ENCODE measurements around the gene DYRK1B. TPM values are rescaled to one million over a fixed set of nuclear protein-coding genes. Genes with fewer than 3 reads are reported as not detected.

Gene DYRK1B
- total and polyA plus RNA-seq, 2 donors (not counting 1 experiment from before 2014, with no cell fraction given) = 26.1 to 36.6 TPM

DNA sequence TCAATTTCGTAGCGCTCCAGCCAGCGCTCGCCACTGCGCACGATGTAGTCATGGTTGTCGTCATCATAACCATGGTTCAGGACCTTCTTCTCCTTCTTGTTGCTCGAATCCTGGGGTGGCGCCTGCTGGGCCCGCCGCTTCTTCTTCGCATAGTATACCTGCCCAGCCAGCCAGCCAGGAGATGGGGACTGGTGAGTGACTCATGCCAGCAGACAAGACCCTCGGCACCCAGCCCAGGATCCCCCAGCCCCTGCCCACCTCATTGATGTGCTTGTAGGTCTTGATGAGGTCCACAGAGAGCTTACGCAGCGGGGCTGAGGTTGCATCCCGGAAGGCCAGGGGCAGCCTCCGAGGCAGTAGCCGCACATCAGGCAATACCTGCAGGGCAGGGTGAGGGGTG, 3.6 kb downstream of the DYRK1B start:
- peaks cover 36% of the 10 kb centered on the region for H3K79me2 ChIP-seq (ENCODE audit: control insufficient read depth, insufficient read depth, low read length)
- no peak overlapping the region for H2AFZ ChIP-seq (ENCODE audit: insufficient read depth, low read depth, low read length, poor library complexity, severe bottlenecking)
- Mint-ChIP-seq H3K27me3 (no peaks in the 10 kb centered on the region), H3K4me3 (no peak overlapping the region), H3K4me1 (peaks cover 37% of the 10 kb centered on the region), H3K27ac (no peak overlapping the region), H3K9me3 (ENCODE audit: insufficient read depth) (no peaks in the 10 kb centered on the region)
- H3K4me1 ChIP-seq (ENCODE audit: control insufficient read depth in 2 of 2, insufficient read depth in 2 of 2, low read length in 2 of 2) = peaks cover 16 to 37% of the 10 kb centered on the region in 2 donors
- WGBS (ENCODE audit: insufficient coverage) = 98% methylated on average over 13 of the region's 18 CpGs
- ATAC-seq (ENCODE audit: low read depth) (no peak), DNase-seq (no peak)
- POLR2A ChIA-PET = no interaction called here
- H3K27me3 ChIP-seq (replicated peaks in 1 of 4; ENCODE audit: control extremely low read depth in 1 of 4, control insufficient read depth in 3 of 4, insufficient read depth in 4 of 4, low read length in 3 of 4) = no peaks in the 10 kb centered on the region
- no peaks in the 10 kb centered on the region for H3K9me3 ChIP-seq (ENCODE audit: control extremely low read depth in 1 of 3, control insufficient read depth in 2 of 3, insufficient read depth in 1 of 3, low read length in 2 of 3)
- intact Hi-C loops (cut with micrococcal nuclease) = loop anchor here (5.0 to 10.0 kb wide), 2 partner anchors 386 to 747 kb away; partner anchors contain the start of genes SHKBP1 and SUPT5H
- H3K9ac ChIP-seq (ENCODE audit: low read length) = no peak overlapping the region
- peaks cover 32% of the 10 kb centered on the region for H4K20me1 ChIP-seq (ENCODE audit: control insufficient read depth, insufficient read depth, low read length, poor library complexity, severe bottlenecking)
- H3K36me3 ChIP-seq (replicated peaks in 1 of 2; ENCODE audit: control extremely low read depth in 1 of 2, control insufficient read depth in 1 of 2, extremely low read depth in 1 of 2, insufficient read depth in 2 of 2, low read length in 1 of 2) = peaks cover 0 to 66% of the 10 kb centered on the region in 2 experiments
- TF ChIP-seq, protein P1, sequence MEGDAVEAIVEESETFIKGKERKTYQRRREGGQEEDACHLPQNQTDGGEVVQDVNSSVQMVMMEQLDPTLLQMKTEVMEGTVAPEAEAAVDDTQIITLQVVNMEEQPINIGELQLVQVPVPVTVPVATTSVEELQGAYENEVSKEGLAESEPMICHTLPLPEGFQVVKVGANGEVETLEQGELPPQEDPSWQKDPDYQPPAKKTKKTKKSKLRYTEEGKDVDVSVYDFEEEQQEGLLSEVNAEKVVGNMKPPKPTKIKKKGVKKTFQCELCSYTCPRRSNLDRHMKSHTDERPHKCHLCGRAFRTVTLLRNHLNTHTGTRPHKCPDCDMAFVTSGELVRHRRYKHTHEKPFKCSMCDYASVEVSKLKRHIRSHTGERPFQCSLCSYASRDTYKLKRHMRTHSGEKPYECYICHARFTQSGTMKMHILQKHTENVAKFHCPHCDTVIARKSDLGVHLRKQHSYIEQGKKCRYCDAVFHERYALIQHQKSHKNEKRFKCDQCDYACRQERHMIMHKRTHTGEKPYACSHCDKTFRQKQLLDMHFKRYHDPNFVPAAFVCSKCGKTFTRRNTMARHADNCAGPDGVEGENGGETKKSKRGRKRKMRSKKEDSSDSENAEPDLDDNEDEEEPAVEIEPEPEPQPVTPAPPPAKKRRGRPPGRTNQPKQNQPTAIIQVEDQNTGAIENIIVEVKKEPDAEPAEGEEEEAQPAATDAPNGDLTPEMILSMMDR (IDR thresholded peaks at IDR 0.05) = no peak
- TF ChIP-seq EZH2 (IDR thresholded peaks at IDR 0.05; ENCODE audit: borderline replicate concordance, insufficient read depth, low read depth, low read length, poor library complexity, severe bottlenecking) = no peak
- no peak overlapping the region for H3K27ac ChIP-seq (ENCODE audit: low read length in 2 of 2)
- H3K4me2 ChIP-seq (replicated peaks; ENCODE audit: low read depth, low read length, poor library complexity, severe bottlenecking) = no peak overlapping the region
- no peak overlapping the region for H3K4me3 ChIP-seq (ENCODE audit: control extremely low read depth in 1 of 5, extremely low read depth in 1 of 5, insufficient read depth in 1 of 5, low read depth in 2 of 5, low read length in 4 of 5)
- CTCF ChIA-PET = interaction anchor here (2.2 to 3.8 kb wide), 2 partner anchors 14 to 38 kb away, joined by 5 to 23 read pairs; no protein-coding TSS in a partner anchor

DNA sequence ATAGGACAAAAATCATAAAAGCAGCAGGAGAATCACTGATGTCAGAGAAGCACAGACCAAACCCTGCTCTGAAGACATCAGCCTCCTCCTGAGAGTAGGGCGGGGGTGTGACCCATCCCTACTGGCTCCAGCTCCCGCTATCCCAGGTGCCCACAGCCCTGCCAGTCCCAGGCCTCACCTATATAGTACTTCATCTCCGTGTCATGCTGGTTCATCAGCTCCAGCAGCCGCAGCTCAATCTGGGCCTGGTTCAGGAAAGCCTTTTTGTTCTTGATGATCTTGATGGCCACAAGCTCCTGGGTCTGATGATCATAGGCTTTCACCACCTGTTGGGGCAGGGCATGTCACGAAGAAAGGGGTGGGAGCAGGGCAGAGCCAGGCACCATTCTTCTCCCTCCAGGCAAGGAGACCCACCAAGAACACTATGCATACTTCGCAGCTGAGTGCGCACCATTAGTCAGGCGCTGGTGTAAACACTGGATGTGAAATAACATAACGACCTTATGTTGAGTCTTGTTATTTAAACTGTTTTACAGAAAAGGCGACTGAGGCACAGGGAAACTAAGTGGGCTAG, 4.2 kb downstream of the DYRK1B start:
- H3K36me3 ChIP-seq (replicated peaks in 1 of 2; ENCODE audit: control extremely low read depth in 1 of 2, control insufficient read depth in 1 of 2, extremely low read depth in 1 of 2, insufficient read depth in 2 of 2, low read length in 1 of 2) = peaks cover 0 to 62% of the 10 kb centered on the region in 2 experiments
- intact Hi-C loops (cut with micrococcal nuclease) = loop anchor here (5.0 to 10.0 kb wide), 2 partner anchors 385 to 748 kb away; partner anchors contain the start of genes SHKBP1 and SUPT5H

More for the DNA sequence above, 4.2 kb downstream of the DYRK1B start:
- Mint-ChIP-seq H3K4me1 (peaks cover 37% of the 10 kb centered on the region), H3K27ac (peak overlapping the region; percentile 26), H3K9me3 (ENCODE audit: insufficient read depth) (no peaks in the 10 kb centered on the region), H3K27me3 (no peaks in the 10 kb centered on the region), H3K4me3 (no peak overlapping the region)
- Histone ChIP-seq H3K79me2 (ENCODE audit: control insufficient read depth, insufficient read depth, low read length) (peaks cover 36% of the 10 kb centered on the region), H2AFZ (ENCODE audit: insufficient read depth, low read depth, low read length, poor library complexity, severe bottlenecking) (no peak overlapping the region), H4K20me1 (ENCODE audit: control insufficient read depth, insufficient read depth, low read length, poor library complexity, severe bottlenecking) (peaks cover 38% of the 10 kb centered on the region), H3K9me3 (ENCODE audit: control extremely low read depth in 1 of 3, control insufficient read depth in 2 of 3, insufficient read depth in 1 of 3, low read length in 2 of 3) (no peaks in the 10 kb centered on the region), H3K4me2 (replicated peaks; ENCODE audit: low read depth, low read length, poor library complexity, severe bottlenecking) (no peak overlapping the region), H3K27me3 (replicated peaks in 1 of 4; ENCODE audit: control extremely low read depth in 1 of 4, control insufficient read depth in 3 of 4, insufficient read depth in 4 of 4, low read length in 3 of 4) (no peaks in the 10 kb centered on the region), H3K4me3 (ENCODE audit: control extremely low read depth in 1 of 5, extremely low read depth in 1 of 5, insufficient read depth in 1 of 5, low read depth in 2 of 5, low read length in 4 of 5) (no peak overlapping the region), H3K27ac (ENCODE audit: low read length in 2 of 2) (no peak overlapping the region), H3K4me1 (ENCODE audit: control insufficient read depth in 2 of 2, insufficient read depth in 2 of 2, low read length in 2 of 2) (peaks cover 19 to 42% of the 10 kb centered on the region in 2 donors), H3K9ac (ENCODE audit: low read length) (no peak overlapping the region)
- no peak for ATAC-seq (ENCODE audit: low read depth)
- 97% methylated on average over 6 of the region's 10 CpGs for WGBS (ENCODE audit: insufficient coverage)
- CTCF ChIA-PET = interaction anchor here (2.2 to 3.8 kb wide), 2 partner anchors 14 to 37 kb away, joined by 5 to 23 read pairs; no protein-coding TSS in a partner anchor
- TF ChIP-seq, protein P1 (IDR thresholded peaks at IDR 0.05) = no peak
- TF ChIP-seq EZH2 (IDR thresholded peaks at IDR 0.05; ENCODE audit: borderline replicate concordance, insufficient read depth, low read depth, low read length, poor library complexity, severe bottlenecking) = no peak
- no peak for DNase-seq
- POLR2A ChIA-PET = interaction anchor here (0.7 kb wide), 1 partner anchor 479 kb away, joined by 5 read pairs; no protein-coding TSS in a partner anchor
